Thyroid gland (tissue), 4 donors: ENCODE data around the gene EML6. TPM values are rescaled to one million over a fixed set of nuclear protein-coding genes. Genes with fewer than 3 reads are reported as not detected.

Experiments used
- DNase-seq, 2 donors: peaks; one replicate each; pipeline ENCODE4 v3.0.0-alpha.2; 2019
- H3K27ac ChIP-seq, 3 donors: fragments of 200-600 bp; sonication (generic); 1 replicate in 2 of 3; 2 replicates in 1 of 3; pipeline ENCODE4 v1.5.1; 2016 to 2019; ENCODE audit warnings: mild to moderate bottlenecking in 1 of 3, moderate library complexity in 1 of 3
- H3K27me3 ChIP-seq: fragments of 200-600 bp; sonication (generic); one replicate; pipeline ENCODE4 v1.5.1; 2019
- H3K36me3 ChIP-seq, 2 donors: fragments of 200-600 bp; sonication (generic); one replicate each; pipeline ENCODE4 v1.5.1; 2016 to 2019
- H3K4me1 ChIP-seq, 2 donors: fragments of 200-600 bp; sonication (generic); one replicate each; pipeline ENCODE4 v1.5.1; 2017 to 2019
- H3K4me3 ChIP-seq, 3 donors: fragments of 200-600 bp; sonication (generic); replicated peaks in 1 of 3; 1 replicate in 2 of 3; 2 replicates in 1 of 3; pipeline ENCODE4 v1.5.1; 2016; ENCODE audit warnings: mild to moderate bottlenecking in 1 of 3
- H3K9me3 ChIP-seq: fragments of 200-600 bp; sonication (generic); one replicate; pipeline ENCODE4 v1.5.1; 2017
- POLR2A ChIP-seq, 2 donors: fragments of 450-650 bp; IDR thresholded peaks; one replicate each; pipeline ENCODE4 v1.6.1; 2017; ENCODE audit warnings: antibody characterized with exemption in 2 of 2, mild to moderate bottlenecking in 2 of 2, moderate library complexity in 1 of 2
- WGBS, 2 donors: methylation state at CpG; one replicate each; pipeline ENCODE4 v1.1.5; 2017; 5-methylcytosine and 5-hydroxymethylcytosine counted together
- intact Hi-C: fragments of 100-400 bp; cut with DNase I; formaldehyde crosslinking; loops from one replicate; pipeline ENCODE4 v1.15.1; 2023
- total RNA-seq, 4 donors: library from RNA; depleted of rRNA; stranded (reverse); fragments of >200 nt; gene quantifications; one replicate each; pipeline ENCODE4 v1.2.3, GENCODE V29; 2016
- TF ChIP-seq, protein P1 (sequence below), 6 experiments: fragments of 200-600 bp in 3 of 6; fragments of 450-650 bp in 3 of 6; sonication (generic) in 3 of 6; IDR thresholded peaks; one replicate each; pipeline ENCODE4 v1.5.1; 2016 to 2019; ENCODE audit warnings: antibody characterized with exemption in 6 of 6, mild to moderate bottlenecking in 2 of 6, inconsistent platforms in 1 of 6, moderate library complexity in 1 of 6

EML6 gene
- total RNA-seq, 4 donors from 2014 or later = 5.6 to 24.8 (median 20.3) TPM

DNA sequence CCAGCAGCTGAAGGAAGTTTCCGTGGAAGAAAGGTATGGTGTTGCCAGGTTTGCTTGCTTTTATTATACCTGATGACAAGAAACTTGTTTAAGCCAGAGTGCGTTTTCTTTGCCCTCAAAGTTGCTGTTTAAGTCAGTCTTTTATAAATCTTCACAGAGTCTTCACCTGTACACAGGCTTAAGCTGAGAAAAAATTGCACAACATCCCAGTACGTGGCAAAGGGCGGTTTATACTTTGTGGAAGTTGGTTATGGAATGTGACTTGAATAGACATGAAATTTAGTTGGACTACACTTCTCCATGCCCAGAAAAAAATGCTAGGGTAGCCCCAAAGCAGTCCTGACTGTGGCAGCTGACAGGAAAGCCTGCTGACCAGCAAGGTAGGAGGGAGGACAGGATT, 205.3 kb downstream of the EML6 start:
- 90 to 94% methylated on average over 4 of the region's 4 CpGs for WGBS, 2 donors
- Histone ChIP-seq H3K4me3 (no peak overlapping the region), H3K9me3 (no peaks in the 10 kb centered on the region), H3K27ac (no peak overlapping the region), H3K4me1 (peaks cover 6 to 7% of the 10 kb centered on the region in 2 donors), H3K36me3 (no peaks in the 10 kb centered on the region), H3K27me3 (no peaks in the 10 kb centered on the region)
- intact Hi-C loops = no loop called here
- no peak for DNase-seq
- TF ChIP-seq POLR2A (IDR thresholded peaks at IDR 0.05) = no peak
- TF ChIP-seq, protein P1, sequence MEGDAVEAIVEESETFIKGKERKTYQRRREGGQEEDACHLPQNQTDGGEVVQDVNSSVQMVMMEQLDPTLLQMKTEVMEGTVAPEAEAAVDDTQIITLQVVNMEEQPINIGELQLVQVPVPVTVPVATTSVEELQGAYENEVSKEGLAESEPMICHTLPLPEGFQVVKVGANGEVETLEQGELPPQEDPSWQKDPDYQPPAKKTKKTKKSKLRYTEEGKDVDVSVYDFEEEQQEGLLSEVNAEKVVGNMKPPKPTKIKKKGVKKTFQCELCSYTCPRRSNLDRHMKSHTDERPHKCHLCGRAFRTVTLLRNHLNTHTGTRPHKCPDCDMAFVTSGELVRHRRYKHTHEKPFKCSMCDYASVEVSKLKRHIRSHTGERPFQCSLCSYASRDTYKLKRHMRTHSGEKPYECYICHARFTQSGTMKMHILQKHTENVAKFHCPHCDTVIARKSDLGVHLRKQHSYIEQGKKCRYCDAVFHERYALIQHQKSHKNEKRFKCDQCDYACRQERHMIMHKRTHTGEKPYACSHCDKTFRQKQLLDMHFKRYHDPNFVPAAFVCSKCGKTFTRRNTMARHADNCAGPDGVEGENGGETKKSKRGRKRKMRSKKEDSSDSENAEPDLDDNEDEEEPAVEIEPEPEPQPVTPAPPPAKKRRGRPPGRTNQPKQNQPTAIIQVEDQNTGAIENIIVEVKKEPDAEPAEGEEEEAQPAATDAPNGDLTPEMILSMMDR (IDR thresholded peaks at IDR 0.05) = no peak

DNA sequence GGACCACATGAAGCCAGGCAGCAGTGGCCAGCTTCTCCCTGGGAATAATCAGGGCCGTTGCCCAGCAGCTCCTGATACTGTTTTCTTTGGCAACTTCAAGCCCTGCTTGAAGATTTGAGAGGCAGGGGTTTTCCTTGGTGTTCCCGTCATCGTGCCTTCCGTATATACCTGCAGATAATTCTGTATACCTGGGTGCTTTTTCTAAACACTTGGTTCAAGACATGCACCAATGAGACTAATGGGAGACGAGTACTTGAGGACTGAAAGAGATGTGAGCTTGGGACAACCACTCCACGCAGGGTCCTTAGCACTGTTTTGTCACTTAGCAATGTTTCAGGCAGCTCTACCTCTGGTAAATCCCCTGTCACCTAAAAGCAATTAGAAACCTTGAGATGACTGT, 208.0 kb downstream of the EML6 start:
- Histone ChIP-seq H3K4me1 (peaks cover 6 to 7% of the 10 kb centered on the region in 2 donors), H3K36me3 (no peaks in the 10 kb centered on the region), H3K9me3 (no peaks in the 10 kb centered on the region), H3K4me3 (no peak overlapping the region), H3K27ac (peak overlapping the region in 1 of 3 donors; percentile 12), H3K27me3 (no peaks in the 10 kb centered on the region)
- peak; percentile 57 for DNase-seq
- intact Hi-C loops = no loop called here
- no peak for TF ChIP-seq POLR2A (IDR thresholded peaks at IDR 0.05)
- TF ChIP-seq, protein P1 (IDR thresholded peaks at IDR 0.05) = no peak
- 43 to 48% methylated on average over 6 of the region's 6 CpGs for WGBS, 2 donors

DNA sequence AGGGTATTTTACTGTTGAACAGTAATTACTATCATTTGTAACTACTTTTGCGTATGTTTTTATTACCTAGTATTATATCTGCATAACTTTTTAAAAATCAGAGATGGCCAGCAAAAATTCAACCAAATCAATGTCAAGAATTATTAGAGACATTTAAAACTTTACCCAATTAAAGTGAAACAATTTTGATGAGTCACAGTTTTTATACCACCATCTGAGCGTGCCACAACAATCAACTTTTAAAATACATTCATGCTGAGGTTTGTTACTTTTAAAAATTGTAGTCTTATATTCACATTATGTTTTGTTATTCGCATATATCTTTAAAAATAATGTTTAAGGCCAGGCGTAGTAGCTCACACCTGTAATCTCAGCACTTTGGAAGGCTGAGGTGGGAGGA, 211.9 kb downstream of the EML6 start:
- intact Hi-C loops = no loop called here
- H3K27me3 ChIP-seq = no peaks in the 10 kb centered on the region
- no peaks in the 10 kb centered on the region for H3K9me3 ChIP-seq
- H3K4me3 ChIP-seq = no peak overlapping the region
- peak overlapping the region in 2 of 3 donors; percentile 9 to 66 for H3K27ac ChIP-seq
- H3K4me1 ChIP-seq = peaks cover 7 to 10% of the 10 kb centered on the region in 2 donors
- no peak for DNase-seq
- H3K36me3 ChIP-seq = no peaks in the 10 kb centered on the region
- TF ChIP-seq POLR2A (IDR thresholded peaks at IDR 0.05) = no peak
- TF ChIP-seq, protein P1 (IDR thresholded peaks at IDR 0.05) = no peak
- WGBS, 2 donors = 95 to 99% methylated on average over 4 of the region's 4 CpGs

DNA sequence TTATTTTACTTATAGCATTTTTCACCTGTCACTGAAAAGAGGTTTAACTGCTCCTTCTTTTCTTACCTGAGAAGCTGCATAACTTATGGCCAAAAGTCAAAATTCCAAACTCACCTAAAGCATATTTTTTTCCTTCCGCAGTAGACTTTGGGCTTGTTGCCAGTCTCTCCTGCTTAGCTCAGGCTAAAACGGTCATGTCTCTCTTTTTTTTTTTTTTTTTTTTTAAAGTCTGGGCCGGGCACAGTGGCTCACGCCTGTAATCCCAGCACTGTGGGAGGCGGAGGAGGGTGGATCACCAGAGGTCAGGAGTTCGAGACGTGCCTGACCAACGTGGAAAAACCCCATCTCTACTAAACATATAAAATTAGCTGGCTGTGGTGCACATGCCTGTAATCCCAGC, 213.3 kb downstream of the EML6 start:
- peaks cover 4 to 5% of the 10 kb centered on the region in 2 donors for H3K4me1 ChIP-seq
- intact Hi-C loops = no loop called here
- no peaks in the 10 kb centered on the region for H3K36me3 ChIP-seq
- no peak overlapping the region for H3K4me3 ChIP-seq
- WGBS, 2 donors = 26 to 35% methylated on average over 8 of the region's 8 CpGs
- H3K27ac ChIP-seq = peak overlapping the region; percentile 56 to 66 (median 60)
- TF ChIP-seq, protein P1 (IDR thresholded peaks at IDR 0.05) = no peak
- no peak for TF ChIP-seq POLR2A (IDR thresholded peaks at IDR 0.05)
- H3K27me3 ChIP-seq = no peaks in the 10 kb centered on the region
- no peaks in the 10 kb centered on the region for H3K9me3 ChIP-seq
- peak; percentile 70 to 72 for DNase-seq

DNA sequence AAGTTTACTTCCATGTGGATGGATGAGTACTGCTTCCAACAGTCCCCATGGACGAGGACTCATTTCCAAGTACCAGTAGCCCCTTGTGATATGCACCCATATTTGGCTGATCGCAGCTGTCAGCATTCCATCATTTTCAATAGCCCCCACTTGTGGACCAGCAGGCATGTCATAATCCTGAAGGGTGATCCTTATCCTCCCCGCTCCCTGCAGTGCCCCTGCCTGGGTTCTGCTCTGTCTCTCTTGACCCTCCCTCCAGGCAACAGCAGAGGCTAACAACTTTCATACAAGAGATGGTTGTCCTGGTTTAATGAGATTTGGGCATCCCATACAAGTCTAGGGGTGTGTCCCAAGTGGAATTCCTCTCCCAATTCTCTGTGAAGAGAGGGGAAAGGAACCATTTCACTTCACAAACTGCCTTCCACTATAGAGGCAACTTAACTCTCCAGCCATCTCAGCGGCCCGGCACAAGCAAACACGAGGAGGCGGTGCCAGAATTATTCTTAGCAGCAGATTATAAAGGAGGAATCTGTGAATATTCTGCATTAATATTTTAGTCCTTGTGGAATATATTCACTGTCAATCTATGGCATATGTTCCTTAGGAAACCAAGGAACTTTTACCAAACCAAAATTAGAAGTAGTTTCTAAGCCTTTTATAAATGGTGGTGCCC, 216.1 kb downstream of the EML6 start:
- WGBS, 2 donors = 85 to 94% methylated on average over 7 of the region's 7 CpGs
- Histone ChIP-seq H3K4me1 (peaks cover 0 to 3% of the 10 kb centered on the region in 2 donors), H3K36me3 (no peaks in the 10 kb centered on the region), H3K4me3 (no peak overlapping the region), H3K9me3 (no peaks in the 10 kb centered on the region), H3K27me3 (no peaks in the 10 kb centered on the region), H3K27ac (no peak overlapping the region)
- intact Hi-C loops = no loop called here
- DNase-seq = no peak
- TF ChIP-seq, protein P1 (IDR thresholded peaks at IDR 0.05) = no peak
- no peak for TF ChIP-seq POLR2A (IDR thresholded peaks at IDR 0.05)
